ENCODE results near the gene MTUS2.

Gene MTUS2

GRCh38 chr13:28856287-28856686 is 36.1 kb downstream of the MTUS2 start:
- in situ Hi-C loops (cut with HindIII; ENCODE audit: low sequenced_read_pairs): no loop called here

GRCh38 chr13:28859069-28859468 is 38.9 kb downstream of the MTUS2 start:
- in situ Hi-C loops (cut with HindIII; ENCODE audit: low sequenced_read_pairs): no loop called here

- in situ Hi-C loops (cut with HindIII; ENCODE audit: low sequenced_read_pairs): no loop called here
Observed at GRCh38 chr13:28859717-28860116, 39.6 kb downstream of the MTUS2 start.

GRCh38 chr13:28864544-28864943 is 44.4 kb downstream of the MTUS2 start:
- in situ Hi-C loops (cut with HindIII; ENCODE audit: low sequenced_read_pairs): no loop called here

- in situ Hi-C loops (cut with HindIII; ENCODE audit: low sequenced_read_pairs): no loop called here
Observed at GRCh38 chr13:28865149-28865744, 45.1 kb downstream of the MTUS2 start.

DNA sequence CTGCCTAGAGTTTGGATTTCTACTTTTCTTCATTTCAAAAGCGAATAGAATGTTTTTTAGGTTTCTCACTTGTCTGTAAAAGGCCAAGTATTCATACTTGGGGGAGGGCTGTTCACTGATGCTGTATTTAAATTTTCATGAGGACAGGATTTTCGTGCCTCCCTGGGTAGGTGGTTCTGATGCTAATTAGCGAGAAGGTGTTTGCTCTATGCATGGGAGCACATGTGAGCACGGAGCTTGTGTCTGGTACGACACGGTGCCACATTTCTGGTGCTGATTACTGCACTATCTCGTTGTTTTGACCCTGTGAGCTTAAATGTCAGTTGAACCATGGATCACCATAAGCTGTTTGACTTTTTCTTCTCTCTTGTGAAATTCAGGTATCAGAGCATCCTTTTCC is 45.8 kb downstream of the MTUS2 start:
- in situ Hi-C loops (cut with HindIII; ENCODE audit: low sequenced_read_pairs): no loop called here

- in situ Hi-C loops (cut with HindIII; ENCODE audit: low sequenced_read_pairs): no loop called here
Observed at GRCh38 chr13:28866932-28867331, 46.8 kb downstream of the MTUS2 start.

GRCh38 chr13:28867564-28867963 is 47.4 kb downstream of the MTUS2 start:
- in situ Hi-C loops (cut with HindIII; ENCODE audit: low sequenced_read_pairs): no loop called here

- in situ Hi-C loops (cut with HindIII; ENCODE audit: low sequenced_read_pairs): no loop called here
Observed at GRCh38 chr13:28872427-28873176, 52.5 kb downstream of the MTUS2 start.

DNA sequence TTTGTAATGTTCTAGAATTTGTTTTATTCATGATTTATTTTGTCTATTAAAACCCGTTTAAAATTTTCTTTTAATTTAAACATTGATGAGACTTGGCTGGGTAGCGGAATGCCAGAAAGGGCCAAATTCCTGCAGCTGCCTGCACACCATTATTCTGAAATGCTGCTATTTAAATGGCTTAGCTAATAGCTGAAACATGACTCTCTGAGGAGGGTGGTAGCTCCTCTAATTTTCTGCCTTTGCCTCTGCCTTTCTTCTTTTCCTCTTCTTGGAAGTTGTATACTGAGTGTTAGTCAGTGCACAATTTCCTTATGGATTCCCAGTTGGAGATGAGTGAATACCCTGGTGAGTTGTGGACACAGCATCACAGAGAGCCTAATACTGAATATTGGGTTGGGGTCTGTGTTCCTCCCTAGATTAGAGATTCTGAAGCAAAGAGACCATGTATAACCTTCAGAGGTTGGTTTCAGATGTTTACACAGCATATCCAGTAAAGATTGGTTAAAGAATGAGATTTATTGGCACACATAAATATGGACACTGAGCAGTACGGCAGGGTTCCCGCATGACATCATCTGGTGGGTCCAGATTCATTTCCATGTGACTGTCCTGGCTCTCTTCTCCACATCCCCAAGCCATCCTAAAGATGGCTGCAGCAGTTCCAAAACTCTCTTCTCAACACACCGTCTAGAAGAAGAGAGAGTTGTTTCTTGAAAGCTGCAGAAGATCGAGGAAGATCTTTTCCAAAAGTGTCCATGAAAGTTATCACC is 55.9 kb downstream of the MTUS2 start:
- in situ Hi-C loops (cut with HindIII; ENCODE audit: low sequenced_read_pairs): no loop called here

DNA sequence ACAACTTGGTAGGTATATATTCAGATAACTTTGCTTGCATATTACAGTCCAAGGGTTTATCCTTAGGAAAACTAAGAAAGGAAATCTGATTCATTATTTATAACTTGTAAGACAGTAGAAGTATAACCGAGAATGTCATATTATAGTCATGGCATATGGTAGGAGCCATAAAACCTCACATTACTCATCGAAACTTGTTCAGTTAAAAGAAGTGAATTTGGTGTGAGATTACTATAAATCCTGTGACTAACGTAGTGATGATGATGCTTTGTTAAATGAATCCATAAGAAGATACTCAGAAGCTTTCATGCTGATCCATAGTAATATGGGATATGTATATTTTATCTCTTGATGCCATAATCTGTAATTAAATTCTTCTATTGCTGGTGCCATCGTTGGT is 57.3 kb downstream of the MTUS2 start:
- in situ Hi-C loops (cut with HindIII; ENCODE audit: low sequenced_read_pairs): no loop called here

DNA sequence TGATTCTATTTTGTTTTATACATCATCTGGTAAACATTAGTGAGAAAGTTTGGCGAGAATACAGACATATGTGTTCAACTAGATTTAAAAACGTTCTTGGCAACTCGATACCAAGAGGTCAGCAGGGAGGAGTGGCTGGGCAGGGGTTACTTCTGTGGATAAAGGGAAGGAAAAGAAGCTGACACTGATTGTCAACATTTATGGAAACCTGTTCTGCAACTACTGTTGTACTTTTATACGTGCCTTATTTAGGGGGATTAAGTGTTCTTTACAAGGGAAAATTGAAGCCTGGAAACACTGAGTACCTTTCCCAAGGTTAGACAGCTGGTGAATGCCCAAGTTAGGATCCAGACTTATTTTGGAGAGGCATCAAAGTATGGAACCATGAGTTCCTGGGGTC is 65.0 kb downstream of the MTUS2 start:
- in situ Hi-C loops (cut with HindIII; ENCODE audit: low sequenced_read_pairs): no loop called here

- in situ Hi-C loops (cut with HindIII; ENCODE audit: low sequenced_read_pairs): no loop called here
Observed at GRCh38 chr13:28889086-28889732, 69.1 kb downstream of the MTUS2 start.

DNA sequence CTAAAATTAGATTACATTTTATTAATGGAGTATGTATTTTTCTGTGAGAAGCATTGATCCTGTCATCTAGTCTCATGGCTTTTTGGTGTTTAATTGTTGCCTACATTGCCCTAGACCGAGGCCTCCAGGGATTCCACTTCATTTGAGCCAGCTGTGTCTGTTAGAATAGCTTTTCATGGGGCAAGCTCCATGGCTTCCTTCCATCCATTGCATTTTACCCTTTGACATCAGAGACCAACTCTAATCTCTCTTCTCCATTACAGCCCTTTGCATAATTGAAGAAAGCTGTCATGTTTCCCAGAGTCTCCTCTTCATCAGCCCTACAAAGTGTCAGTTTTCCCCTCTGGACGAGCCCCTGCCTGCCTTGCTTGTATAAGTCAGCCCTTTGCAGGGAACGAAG is 70.6 kb downstream of the MTUS2 start:
- in situ Hi-C loops (cut with HindIII; ENCODE audit: low sequenced_read_pairs): no loop called here

DNA sequence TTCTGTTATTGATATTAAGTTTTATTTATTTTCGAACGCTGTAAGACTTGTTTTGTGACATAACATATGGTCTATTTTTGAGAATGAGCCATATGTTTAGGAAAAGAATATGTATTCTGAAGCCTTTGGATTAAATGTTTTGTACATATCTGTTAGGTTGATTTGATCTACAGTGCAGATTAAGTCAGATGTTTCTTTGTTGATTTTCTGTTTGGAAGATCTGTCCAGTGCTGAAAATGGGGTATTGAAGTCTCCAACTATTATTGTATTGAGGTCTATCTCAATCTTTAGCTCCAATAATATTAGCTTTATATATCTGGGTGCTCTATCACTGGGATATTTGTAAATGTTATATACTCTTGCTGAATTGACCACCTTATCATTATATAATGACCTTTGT is 97.9 kb downstream of the MTUS2 start:
- in situ Hi-C loops (cut with HindIII; ENCODE audit: low sequenced_read_pairs): no loop called here

DNA sequence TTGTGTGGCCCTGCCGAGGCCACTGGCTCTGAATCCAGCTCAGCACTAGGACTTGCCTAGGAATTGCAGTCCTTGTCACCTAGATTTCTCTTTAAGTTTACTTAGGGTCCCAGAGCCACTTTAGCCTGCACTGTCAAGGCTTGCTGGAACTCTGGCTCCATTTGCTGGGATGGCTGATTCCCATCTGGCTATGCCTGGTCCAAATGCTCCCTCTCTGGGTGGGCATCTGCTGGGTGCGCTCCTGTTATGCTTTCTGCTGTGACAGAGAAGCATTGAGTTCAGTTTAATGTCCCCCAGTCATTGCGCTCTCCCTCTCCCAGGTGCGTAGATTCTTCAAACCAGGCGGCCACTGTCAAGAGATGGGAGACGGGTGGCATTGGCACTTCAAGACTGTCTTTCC is 102.2 kb downstream of the MTUS2 start:
- in situ Hi-C loops (cut with HindIII; ENCODE audit: low sequenced_read_pairs): no loop called here

DNA sequence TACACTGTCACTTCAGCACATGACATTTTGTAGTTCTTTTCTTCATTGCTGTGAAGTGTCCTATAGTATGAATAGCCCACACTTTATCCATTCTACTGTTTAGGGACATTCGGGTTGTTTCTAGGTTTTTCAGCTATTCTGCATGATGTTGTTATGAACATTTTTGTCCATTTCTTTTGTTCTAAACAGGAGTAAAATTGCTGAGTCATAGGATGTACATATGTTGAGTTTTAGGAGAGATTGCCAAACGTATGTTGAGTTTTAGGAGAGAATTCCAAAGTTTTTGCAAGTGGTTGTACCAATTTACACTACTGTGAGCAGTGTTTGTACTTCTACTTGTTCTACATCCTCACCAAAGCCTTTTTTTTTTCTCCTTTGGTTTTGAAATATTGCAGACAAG is 115.0 kb downstream of the MTUS2 start:
- in situ Hi-C loops (cut with HindIII; ENCODE audit: low sequenced_read_pairs): no loop called here

- in situ Hi-C loops (cut with HindIII; ENCODE audit: low sequenced_read_pairs): no loop called here
Observed at GRCh38 chr13:28942906-28943305, 122.8 kb downstream of the MTUS2 start.

DNA sequence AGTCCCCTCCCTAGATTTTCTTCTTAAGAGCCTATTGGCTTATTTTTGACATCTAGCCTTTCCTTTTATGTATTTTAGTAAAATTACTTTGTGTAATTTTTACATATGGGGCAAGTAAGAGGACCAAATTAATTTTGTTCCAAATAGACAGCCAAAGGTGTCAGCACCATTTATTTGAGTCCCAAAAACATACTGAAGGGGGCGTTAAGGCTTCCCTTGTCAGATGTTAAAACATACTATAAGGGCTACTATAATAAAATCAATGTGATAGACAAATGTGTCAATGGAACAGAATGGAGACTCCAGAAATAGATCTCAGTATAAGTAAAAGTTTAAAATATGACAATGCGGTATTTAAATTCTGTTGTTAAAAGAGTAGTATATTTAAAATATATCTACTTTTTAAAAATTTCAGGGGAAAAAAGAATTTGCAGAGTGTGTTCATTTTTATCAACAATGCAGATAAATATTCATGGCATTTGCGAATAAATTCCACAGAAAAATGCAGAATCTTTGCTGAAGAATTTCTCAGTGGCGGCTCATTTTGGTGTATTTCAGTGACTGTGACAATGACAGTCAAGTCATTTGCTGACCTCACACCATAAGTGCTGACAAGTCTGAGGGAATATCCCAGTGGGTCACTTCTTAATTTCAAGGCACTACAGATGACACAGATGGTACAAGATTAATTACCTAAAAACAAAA is 133.7 kb downstream of the MTUS2 start:
- in situ Hi-C loops (cut with HindIII; ENCODE audit: low sequenced_read_pairs): no loop called here

DNA sequence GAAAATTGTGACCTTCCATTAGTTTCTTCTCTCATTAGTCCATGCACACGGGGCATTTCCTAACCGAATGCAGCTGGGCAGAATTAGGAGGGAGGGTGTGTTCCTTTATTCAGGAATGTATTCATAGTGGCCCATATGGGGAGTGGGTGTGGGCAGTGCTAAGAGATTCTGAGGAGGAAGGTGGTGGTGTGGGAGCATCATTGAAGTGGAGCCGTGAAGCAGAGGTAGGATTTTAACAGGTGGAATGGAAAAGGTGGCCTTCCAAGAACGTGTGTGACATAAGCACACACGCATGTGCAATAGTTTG is 134.2 kb downstream of the MTUS2 start:
- in situ Hi-C loops (cut with HindIII; ENCODE audit: low sequenced_read_pairs): no loop called here

DNA sequence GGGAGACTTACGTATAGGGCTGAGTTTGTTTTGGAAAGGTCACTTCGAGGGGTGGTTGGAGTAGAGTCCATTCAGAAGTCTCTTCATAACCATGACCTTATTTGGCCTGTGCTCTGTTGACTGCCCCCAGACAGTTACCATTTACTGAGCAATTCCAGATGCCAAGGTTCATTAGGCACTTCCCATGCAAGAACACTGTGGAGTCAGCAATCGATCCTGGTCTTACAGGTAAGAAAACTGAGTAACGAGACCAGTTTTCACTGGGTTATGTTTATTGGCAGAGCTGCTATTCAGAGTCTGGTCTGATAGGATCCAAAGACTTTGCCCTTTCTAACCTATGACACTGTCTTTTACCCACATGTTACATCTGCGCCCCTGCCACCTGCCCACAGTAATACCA is 134.7 kb downstream of the MTUS2 start:
- in situ Hi-C loops (cut with HindIII; ENCODE audit: low sequenced_read_pairs): no loop called here

Data from DLD1 (cell line).